Ishikawa (cell line): ENCODE results near the gene CD99.

Experiments
- MAX ChIP-seq: IDR thresholded peaks from 2 replicates; pipeline ENCODE4 v1.6.1; 2012
- RAD21 ChIP-seq: IDR thresholded peaks from 2 replicates; pipeline ENCODE4 v1.6.1; 2012; ENCODE audit warnings: low read depth
- TAF1 ChIP-seq: IDR thresholded peaks from 2 replicates; pipeline ENCODE4 v1.6.1; 2012; ENCODE audit warnings: low read depth, mild to moderate bottlenecking
- TCF12 ChIP-seq: IDR thresholded peaks from 2 replicates; pipeline ENCODE4 v1.6.1; 2012; ENCODE audit warnings: low read depth

GRCh38 chrX:2645563-2645962 is 45.5 kb upstream of the CD99 start:
- no peak for TF ChIP-seq TAF1
- no peak for TF ChIP-seq RAD21
- no peak for TF ChIP-seq TCF12
- no peak for TF ChIP-seq MAX
